ENCODE results near the gene CEBPZ. TPM values are rescaled to one million over a fixed set of nuclear protein-coding genes. Genes with fewer than 3 reads are reported as not detected.
A peak's percentile ranks its signal among the peaks of the same experiment; 100 is the strongest.

CEBPZ gene
- total and polyA plus RNA-seq, 10 of the 15 experiments (the other 5 are each of a cell fraction or from before 2014, with no cell fraction given) = 29.4 to 89.2 (median 49.5) TPM

DNA sequence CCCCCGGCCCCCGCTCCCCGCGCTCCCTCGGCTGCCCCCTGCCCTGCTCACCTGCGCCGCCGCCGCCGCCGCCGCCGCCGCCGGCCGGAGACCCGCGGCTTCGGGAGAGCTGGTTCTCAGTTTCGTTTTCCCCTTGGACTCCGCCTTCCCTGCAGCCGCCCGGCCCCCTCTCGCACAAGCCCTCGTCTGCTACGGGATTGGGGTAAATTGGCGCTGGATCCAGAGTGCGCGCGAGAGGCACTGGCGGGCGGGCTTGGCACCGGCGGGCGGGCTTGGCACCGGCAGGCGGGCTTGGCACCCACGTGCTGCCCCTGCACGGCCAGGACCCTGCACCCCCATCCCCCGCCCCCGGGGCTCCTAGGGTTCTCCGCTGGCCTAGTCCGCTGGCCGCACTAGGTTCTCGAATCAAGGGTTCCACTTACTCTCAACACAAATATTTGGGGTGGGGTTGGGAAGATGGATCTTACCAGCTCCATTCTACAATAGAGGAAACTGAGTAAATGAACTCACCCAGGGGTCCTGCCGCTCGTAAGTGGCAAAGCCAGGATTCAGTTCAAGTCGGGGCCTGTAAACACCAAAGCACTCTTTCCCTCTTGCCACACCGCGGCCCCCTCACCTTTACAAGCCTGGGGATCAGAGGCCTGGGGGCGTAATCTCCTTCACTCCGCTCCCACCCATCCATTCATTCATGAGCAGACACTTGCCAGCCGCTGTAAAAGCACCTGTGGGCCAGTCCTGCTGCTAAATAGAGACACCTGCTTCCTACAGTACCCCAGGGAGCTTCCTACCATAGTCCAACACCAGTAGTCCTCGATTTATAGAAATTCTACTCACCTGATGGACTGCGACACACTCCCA lies 74.3 kb downstream of the CEBPZ start, which contains the start of gene EIF2AK2:
TSS of gene EIF2AK2 (minus strand) at position 124 of the 858 bp plus-strand sequence. CDS start 9,174 bp downstream, outside the sequence.
- H3K4me1 ChIP-seq (ENCODE audit: control insufficient read depth, insufficient read depth, low read length) = peaks cover 12% of the 10 kb centered on the region
- under 1% methylated on average over 47 of the region's 55 CpGs for WGBS (ENCODE audit: insufficient coverage, insufficient replicate concordance, low lambda C conversion rate, missing lambda C conversion rate)
- ATAC-seq (peak; percentile 92), DNase-seq (ENCODE audit: low read depth, low spot score) (no peak), FAIRE-seq (no peak)
- ChIA-PET CTCF (interaction anchor here (0.6 to 1.6 kb wide), 3 partner anchors 12 to 720 kb away, joined by 3 to 12 read pairs (median 4); no protein-coding TSS in a partner anchor), POLR2A (interaction anchor here (0.5 to 1.5 kb wide), 6 partner anchors 11 to 627 kb away, joined by 3 to 5 read pairs (median 4); partner anchors contain the start of genes CEBPZ and NDUFAF7), RAD21 (ENCODE audit: unreplicated experiment) (interaction anchor here (0.7 to 1.6 kb wide), 6 partner anchors 12 to 1006 kb away, joined by 3 to 5 read pairs (median 4); partner anchors contain the start of genes CEBPZ and NDUFAF7), SMC1A (ENCODE audit: uncharacterized antibody, unreplicated experiment) (interaction anchor here (1.1 to 1.6 kb wide), 4 partner anchors 12 to 191 kb away, joined by 3 to 5 read pairs (median 4); no protein-coding TSS in a partner anchor)
- peaks cover 0 to 7% of the 10 kb centered on the region in 2 experiments; a peak in 1 of 4 replicates for H3K36me3 ChIP-seq (ENCODE audit: control insufficient read depth in 2 of 2, insufficient read depth in 2 of 2, low read length in 1 of 2)
- TSS peak; percentile 87 for BruUV-seq (replicated peaks)
- H3K9ac ChIP-seq (ENCODE audit: control insufficient read depth, insufficient read depth, low read length) = peak within 1 kb of the TSS; percentile 97
- H3K4me2 ChIP-seq (ENCODE audit: control insufficient read depth, insufficient read depth) = peak within 1 kb of the TSS; percentile 97
- H2AFZ ChIP-seq (ENCODE audit: control insufficient read depth, low read depth, low read length) = peak within 1 kb of the TSS; percentile 68
- H3K27me3 ChIP-seq (replicated peaks in 1 of 2; ENCODE audit: control insufficient read depth in 2 of 2, insufficient read depth in 2 of 2, low read length in 1 of 2) = no peaks in the 10 kb centered on the region
- H4K20me1 ChIP-seq (ENCODE audit: control insufficient read depth, insufficient read depth) = 0 out of 2 replicates have a peak, but pooled peaks cover 3% of the 10 kb centered on the region
- peaks cover 54% of the 10 kb centered on the region for H3K79me2 ChIP-seq (ENCODE audit: control insufficient read depth, insufficient read depth, low read length)
- peaks cover 2% of the 10 kb centered on the region; the same call in 1 of the 3 replicates for H3K9me3 ChIP-seq (replicated peaks; ENCODE audit: control insufficient read depth, insufficient read depth, low read length)
- H3K27ac ChIP-seq (ENCODE audit: control insufficient read depth, insufficient read depth) = peak within 1 kb of the TSS; percentile 95
- in situ Hi-C loops (cut with MboI) (no loop called here), intact Hi-C loops (cut with micrococcal nuclease; ENCODE audit: unreplicated experiment) (loop anchor here (5.0 kb wide), 1 partner anchor 75 kb away; the partner anchor contains the start of genes CEBPZ and NDUFAF7)
- peak within 1 kb of the TSS; percentile 92 for H3K4me3 ChIP-seq
- TF ChIP-seq POLR2A (IDR thresholded peaks at IDR 0.05; ENCODE audit: low read depth, low read length) (peak; percentile 87), SREBF1 (IDR thresholded peaks at IDR 0.05; ENCODE audit: low read length) (no peak), ASH2L (IDR thresholded peaks at IDR 0.05; ENCODE audit: borderline replicate concordance, low read depth) (peak; percentile 71; the same call in 1 of the 2 replicates), MLLT1 (IDR thresholded peaks at IDR 0.05) (peak; percentile 33; the same call in 1 of the 2 replicates), CHD2 (IDR thresholded peaks at IDR 0.05; ENCODE audit: borderline replicate concordance, low read depth, low read length) (peak; percentile 84), SMAD5 (IDR thresholded peaks at IDR 0.05; ENCODE audit: low read depth) (0 out of 2 replicates have a peak, but pooled peaks have one; percentile 29), IKZF1 (conservative IDR thresholded peaks at IDR 0.05) (peak; percentile 59)
- TF ChIP-seq, protein P1, sequence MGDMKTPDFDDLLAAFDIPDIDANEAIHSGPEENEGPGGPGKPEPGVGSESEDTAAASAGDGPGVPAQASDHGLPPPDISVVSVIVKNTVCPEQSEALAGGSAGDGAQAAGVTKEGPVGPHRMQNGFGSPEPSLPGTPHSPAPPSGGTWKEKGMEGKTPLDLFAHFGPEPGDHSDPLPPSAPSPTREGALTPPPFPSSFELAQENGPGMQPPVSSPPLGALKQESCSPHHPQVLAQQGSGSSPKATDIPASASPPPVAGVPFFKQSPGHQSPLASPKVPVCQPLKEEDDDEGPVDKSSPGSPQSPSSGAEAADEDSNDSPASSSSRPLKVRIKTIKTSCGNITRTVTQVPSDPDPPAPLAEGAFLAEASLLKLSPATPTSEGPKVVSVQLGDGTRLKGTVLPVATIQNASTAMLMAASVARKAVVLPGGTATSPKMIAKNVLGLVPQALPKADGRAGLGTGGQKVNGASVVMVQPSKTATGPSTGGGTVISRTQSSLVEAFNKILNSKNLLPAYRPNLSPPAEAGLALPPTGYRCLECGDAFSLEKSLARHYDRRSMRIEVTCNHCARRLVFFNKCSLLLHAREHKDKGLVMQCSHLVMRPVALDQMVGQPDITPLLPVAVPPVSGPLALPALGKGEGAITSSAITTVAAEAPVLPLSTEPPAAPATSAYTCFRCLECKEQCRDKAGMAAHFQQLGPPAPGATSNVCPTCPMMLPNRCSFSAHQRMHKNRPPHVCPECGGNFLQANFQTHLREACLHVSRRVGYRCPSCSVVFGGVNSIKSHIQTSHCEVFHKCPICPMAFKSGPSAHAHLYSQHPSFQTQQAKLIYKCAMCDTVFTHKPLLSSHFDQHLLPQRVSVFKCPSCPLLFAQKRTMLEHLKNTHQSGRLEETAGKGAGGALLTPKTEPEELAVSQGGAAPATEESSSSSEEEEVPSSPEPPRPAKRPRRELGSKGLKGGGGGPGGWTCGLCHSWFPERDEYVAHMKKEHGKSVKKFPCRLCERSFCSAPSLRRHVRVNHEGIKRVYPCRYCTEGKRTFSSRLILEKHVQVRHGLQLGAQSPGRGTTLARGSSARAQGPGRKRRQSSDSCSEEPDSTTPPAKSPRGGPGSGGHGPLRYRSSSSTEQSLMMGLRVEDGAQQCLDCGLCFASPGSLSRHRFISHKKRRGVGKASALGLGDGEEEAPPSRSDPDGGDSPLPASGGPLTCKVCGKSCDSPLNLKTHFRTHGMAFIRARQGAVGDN (IDR thresholded peaks at IDR 0.05) = peak; percentile 68; the same call in 1 of the 2 replicates
- TF ChIP-seq, protein P2, sequence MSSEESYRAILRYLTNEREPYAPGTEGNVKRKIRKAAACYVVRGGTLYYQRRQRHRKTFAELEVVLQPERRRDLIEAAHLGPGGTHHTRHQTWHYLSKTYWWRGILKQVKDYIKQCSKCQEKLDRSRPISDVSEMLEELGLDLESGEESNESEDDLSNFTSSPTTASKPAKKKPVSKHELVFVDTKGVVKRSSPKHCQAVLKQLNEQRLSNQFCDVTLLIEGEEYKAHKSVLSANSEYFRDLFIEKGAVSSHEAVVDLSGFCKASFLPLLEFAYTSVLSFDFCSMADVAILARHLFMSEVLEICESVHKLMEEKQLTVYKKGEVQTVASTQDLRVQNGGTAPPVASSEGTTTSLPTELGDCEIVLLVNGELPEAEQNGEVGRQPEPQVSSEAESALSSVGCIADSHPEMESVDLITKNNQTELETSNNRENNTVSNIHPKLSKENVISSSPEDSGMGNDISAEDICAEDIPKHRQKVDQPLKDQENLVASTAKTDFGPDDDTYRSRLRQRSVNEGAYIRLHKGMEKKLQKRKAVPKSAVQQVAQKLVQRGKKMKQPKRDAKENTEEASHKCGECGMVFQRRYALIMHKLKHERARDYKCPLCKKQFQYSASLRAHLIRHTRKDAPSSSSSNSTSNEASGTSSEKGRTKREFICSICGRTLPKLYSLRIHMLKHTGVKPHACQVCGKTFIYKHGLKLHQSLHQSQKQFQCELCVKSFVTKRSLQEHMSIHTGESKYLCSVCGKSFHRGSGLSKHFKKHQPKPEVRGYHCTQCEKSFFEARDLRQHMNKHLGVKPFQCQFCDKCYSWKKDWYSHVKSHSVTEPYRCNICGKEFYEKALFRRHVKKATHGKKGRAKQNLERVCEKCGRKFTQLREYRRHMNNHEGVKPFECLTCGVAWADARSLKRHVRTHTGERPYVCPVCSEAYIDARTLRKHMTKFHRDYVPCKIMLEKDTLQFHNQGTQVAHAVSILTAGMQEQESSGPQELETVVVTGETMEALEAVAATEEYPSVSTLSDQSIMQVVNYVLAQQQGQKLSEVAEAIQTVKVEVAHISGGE (CRISPR knock-in tag; IDR thresholded peaks at IDR 0.05) = peak; percentile 76
- TF ChIP-seq, protein P3, sequence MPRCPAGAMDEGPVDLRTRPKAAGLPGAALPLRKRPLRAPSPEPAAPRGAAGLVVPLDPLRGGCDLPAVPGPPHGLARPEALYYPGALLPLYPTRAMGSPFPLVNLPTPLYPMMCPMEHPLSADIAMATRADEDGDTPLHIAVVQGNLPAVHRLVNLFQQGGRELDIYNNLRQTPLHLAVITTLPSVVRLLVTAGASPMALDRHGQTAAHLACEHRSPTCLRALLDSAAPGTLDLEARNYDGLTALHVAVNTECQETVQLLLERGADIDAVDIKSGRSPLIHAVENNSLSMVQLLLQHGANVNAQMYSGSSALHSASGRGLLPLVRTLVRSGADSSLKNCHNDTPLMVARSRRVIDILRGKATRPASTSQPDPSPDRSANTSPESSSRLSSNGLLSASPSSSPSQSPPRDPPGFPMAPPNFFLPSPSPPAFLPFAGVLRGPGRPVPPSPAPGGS (IDR thresholded peaks at IDR 0.05; ENCODE audit: borderline replicate concordance, insufficient read depth, low read depth, low read length, poor library complexity, severe bottlenecking) = no peak
